ENCODE data around the gene TNNI3.
A peak's percentile ranks its signal among the peaks of the same experiment; 100 is the strongest.
"Not testable (repeated sequence)": the region's sequence is repeated elsewhere in the genome, so short reads cannot be mapped to it uniquely, and the experiment has no call there.

The TNNI3 gene

DNA sequence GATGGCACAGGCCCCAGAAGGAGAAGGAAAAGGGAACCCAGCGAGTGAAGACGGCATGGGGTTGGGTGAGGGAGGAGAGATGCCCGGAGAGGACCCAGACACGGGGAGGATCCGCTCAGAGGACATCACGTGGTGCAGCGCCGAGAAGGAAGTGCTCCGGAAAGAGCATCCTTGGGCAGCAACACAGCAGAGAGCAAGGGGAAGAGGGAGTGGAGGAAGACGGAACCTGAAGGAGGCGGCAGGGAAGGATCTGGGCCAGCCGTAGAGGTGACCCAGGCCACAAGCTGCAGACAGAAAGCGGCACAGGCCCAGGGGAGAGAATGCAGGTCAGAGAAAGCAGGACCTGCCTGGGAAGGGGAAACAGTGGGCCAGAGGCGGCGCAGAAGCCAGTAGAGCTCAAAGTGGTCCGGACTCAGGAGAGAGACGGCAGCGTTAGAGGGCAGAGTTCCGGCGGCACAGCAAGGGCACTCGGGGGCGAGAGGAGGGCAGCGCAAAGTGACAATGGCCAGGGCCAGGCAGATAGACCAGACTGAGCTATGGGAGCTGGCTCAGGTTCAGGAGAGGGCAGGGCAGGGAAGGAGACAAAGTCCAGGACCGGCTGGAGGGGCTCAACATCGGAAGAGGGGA, 41.2 kb downstream of the TNNI3 start:
- peak overlapping the region; percentile 92 to 97 for H3K4me3 ChIP-seq (ENCODE audit: low read depth in 1 of 2, low read length in 2 of 2)
- no peaks in the 10 kb centered on the region for H3K9me3 ChIP-seq (ENCODE audit: control insufficient read depth in 1 of 2, low read length in 2 of 2)
- no peaks in the 10 kb centered on the region for H3K36me3 ChIP-seq (ENCODE audit: control insufficient read depth in 1 of 2, insufficient read depth in 2 of 2, low read length in 2 of 2)
- peak overlapping the region; percentile 90 for H3K27ac ChIP-seq (ENCODE audit: low read length)
- H3K4me1 ChIP-seq (ENCODE audit: control insufficient read depth in 1 of 2, insufficient read depth in 2 of 2, low read length in 2 of 2) = peaks cover 15 to 52% of the 10 kb centered on the region in 2 donors
- no peaks in the 10 kb centered on the region for H3K27me3 ChIP-seq (ENCODE audit: low read depth, low read length)

DNA sequence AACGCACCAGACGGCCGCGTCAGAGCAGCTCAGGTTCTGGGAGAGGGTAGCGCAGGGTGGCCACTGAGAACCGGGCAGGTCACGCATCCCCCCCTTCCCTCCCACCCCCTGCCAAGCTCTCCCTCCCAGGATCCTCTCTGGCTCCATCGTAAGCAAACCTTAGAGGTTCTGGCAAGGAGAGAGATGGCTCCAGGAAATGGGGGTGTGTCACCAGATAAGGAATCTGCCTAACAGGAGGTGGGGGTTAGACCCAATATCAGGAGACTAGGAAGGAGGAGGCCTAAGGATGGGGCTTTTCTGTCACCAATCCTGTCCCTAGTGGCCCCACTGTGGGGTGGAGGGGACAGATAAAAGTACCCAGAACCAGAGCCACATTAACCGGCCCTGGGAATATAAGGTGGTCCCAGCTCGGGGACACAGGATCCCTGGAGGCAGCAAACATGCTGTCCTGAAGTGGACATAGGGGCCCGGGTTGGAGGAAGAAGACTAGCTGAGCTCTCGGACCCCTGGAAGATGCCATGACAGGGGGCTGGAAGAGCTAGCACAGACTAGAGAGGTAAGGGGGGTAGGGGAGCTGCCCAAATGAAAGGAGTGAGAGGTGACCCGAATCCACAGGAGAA, 42.0 kb downstream of the TNNI3 start:
- Histone ChIP-seq H3K36me3 (ENCODE audit: control insufficient read depth in 1 of 2, insufficient read depth in 2 of 2, low read length in 2 of 2) (peaks cover 0 to under 1% of the 10 kb centered on the region in 2 donors), H3K4me3 (ENCODE audit: low read depth in 1 of 2, low read length in 2 of 2) (peak overlapping the region; percentile 92 to 97), H3K27ac (ENCODE audit: low read length) (peak overlapping the region; percentile 90), H3K9me3 (ENCODE audit: control insufficient read depth in 1 of 2, low read length in 2 of 2) (no peaks in the 10 kb centered on the region), H3K4me1 (ENCODE audit: control insufficient read depth in 1 of 2, insufficient read depth in 2 of 2, low read length in 2 of 2) (peaks cover 15 to 54% of the 10 kb centered on the region in 2 donors), H3K27me3 (ENCODE audit: low read depth, low read length) (no peaks in the 10 kb centered on the region)

DNA sequence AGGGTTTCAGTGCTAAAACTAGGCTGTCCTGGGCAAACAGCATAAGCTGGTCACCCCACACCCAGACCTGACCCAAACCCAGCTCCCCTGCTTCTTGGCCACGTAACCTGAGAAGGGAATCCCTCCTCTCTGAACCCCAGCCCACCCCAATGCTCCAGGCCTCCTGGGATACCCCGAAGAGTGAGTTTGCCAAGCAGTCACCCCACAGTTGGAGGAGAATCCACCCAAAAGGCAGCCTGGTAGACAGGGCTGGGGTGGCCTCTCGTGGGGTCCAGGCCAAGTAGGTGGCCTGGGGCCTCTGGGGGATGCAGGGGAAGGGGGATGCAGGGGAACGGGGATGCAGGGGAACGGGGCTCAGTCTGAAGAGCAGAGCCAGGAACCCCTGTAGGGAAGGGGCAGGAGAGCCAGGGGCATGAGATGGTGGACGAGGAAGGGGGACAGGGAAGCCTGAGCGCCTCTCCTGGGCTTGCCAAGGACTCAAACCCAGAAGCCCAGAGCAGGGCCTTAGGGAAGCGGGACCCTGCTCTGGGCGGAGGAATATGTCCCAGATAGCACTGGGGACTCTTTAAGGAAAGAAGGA, 42.9 kb downstream of the TNNI3 start:
- Histone ChIP-seq H3K4me3 (ENCODE audit: low read depth in 1 of 2, low read length in 2 of 2) (peak overlapping the region in 1 of 2 donors; percentile 97), H3K27me3 (ENCODE audit: low read depth, low read length) (no peaks in the 10 kb centered on the region), H3K4me1 (ENCODE audit: control insufficient read depth in 1 of 2, insufficient read depth in 2 of 2, low read length in 2 of 2) (peaks cover 15 to 58% of the 10 kb centered on the region in 2 donors), H3K9me3 (ENCODE audit: control insufficient read depth in 1 of 2, low read length in 2 of 2) (no peaks in the 10 kb centered on the region), H3K27ac (ENCODE audit: low read length) (peak overlapping the region; percentile 90), H3K36me3 (ENCODE audit: control insufficient read depth in 1 of 2, insufficient read depth in 2 of 2, low read length in 2 of 2) (peaks cover 0 to 9% of the 10 kb centered on the region in 2 donors)

DNA sequence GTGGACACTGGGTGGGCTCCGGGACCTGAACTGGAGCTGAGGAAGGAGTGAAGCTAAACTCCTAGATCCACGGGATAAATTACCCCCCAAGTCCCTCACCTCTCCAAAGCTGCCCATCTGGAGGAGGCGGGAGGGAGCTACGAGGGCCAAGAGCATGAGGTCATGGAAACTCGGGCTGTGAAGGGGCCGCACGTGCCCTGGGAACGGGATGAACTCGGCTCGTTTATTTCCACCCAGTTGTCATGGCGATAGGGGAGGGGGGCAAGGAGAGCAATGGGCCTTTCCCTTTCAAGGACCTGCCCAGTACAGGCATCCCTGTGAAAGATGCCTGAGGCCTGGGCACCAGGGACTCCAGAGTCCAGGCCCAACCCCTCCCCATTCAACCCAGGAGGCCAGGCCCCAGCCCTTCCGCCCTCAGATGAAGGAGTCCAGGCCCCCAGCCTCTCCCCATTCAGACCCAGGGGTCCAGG, 43.9 kb downstream of the TNNI3 start:
- Histone ChIP-seq H3K4me3 (ENCODE audit: low read depth in 1 of 2, low read length in 2 of 2) (peak overlapping the region in 1 of 2 donors; percentile 97), H3K4me1 (ENCODE audit: control insufficient read depth in 1 of 2, insufficient read depth in 2 of 2, low read length in 2 of 2) (peaks cover 15 to 60% of the 10 kb centered on the region in 2 donors), H3K36me3 (ENCODE audit: control insufficient read depth in 1 of 2, insufficient read depth in 2 of 2, low read length in 2 of 2) (peaks cover 0 to 16% of the 10 kb centered on the region in 2 donors), H3K9me3 (ENCODE audit: control insufficient read depth in 1 of 2, low read length in 2 of 2) (no peaks in the 10 kb centered on the region), H3K27me3 (ENCODE audit: low read depth, low read length) (no peaks in the 10 kb centered on the region), H3K27ac (ENCODE audit: low read length) (peak overlapping the region; percentile 85)

GRCh38 chr19:55112777-55113569, 44.6 kb downstream of the TNNI3 start:
- Histone ChIP-seq H3K36me3 (ENCODE audit: control insufficient read depth in 1 of 2, insufficient read depth in 2 of 2, low read length in 2 of 2) (peaks cover 0 to 16% of the 10 kb centered on the region in 2 donors), H3K27me3 (ENCODE audit: low read depth, low read length) (no peaks in the 10 kb centered on the region), H3K27ac (ENCODE audit: low read length) (peak overlapping the region; percentile 85), H3K4me1 (ENCODE audit: control insufficient read depth in 1 of 2, insufficient read depth in 2 of 2, low read length in 2 of 2) (peaks cover 11 to 54% of the 10 kb centered on the region in 2 donors), H3K9me3 (ENCODE audit: control insufficient read depth in 1 of 2, low read length in 2 of 2) (no peaks in the 10 kb centered on the region), H3K4me3 (ENCODE audit: low read depth in 1 of 2, low read length in 2 of 2) (peak overlapping the region in 1 of 2 donors; percentile 97)

DNA sequence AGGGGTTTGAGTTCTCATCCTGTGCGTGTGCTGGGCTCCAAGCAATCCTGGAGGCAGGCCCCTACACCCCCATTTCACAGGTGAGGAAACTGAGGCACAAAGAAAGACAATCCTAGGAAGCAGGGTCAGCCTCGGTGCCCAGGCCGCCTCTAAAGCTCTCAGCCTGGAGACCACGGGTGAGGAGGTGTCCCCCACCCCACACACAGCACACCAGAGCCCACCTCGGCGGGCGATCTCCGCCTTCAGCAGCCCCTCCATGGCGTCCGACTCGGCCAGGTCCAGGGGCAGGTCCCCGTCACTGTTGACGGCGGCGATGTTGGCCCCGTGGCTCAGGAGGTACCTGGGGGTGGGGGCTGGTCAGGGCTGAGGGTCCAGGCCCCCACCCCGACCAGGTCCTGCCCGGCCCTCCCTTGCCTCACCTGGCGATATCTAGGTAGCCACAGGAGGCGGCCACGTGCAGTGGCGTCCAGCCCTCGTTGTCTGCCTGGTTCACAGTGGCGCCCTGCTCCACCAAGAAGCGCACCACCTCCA, 45.2 kb downstream of the TNNI3 start:
- Histone ChIP-seq H3K27ac (ENCODE audit: low read length) (peak overlapping the region; percentile 85), H3K4me1 (ENCODE audit: control insufficient read depth in 1 of 2, insufficient read depth in 2 of 2, low read length in 2 of 2) (peaks cover 11 to 54% of the 10 kb centered on the region in 2 donors)

GRCh38 chr19:55111238-55111831, 46.2 kb downstream of the TNNI3 start:
- no peaks in the 10 kb centered on the region for H3K9me3 ChIP-seq (ENCODE audit: control insufficient read depth in 1 of 2, low read length in 2 of 2)
- H3K36me3 ChIP-seq (ENCODE audit: control insufficient read depth in 1 of 2, insufficient read depth in 2 of 2, low read length in 2 of 2) = peaks cover 6 to 21% of the 10 kb centered on the region in 2 donors
- peaks cover 11 to 52% of the 10 kb centered on the region in 2 donors for H3K4me1 ChIP-seq (ENCODE audit: control insufficient read depth in 1 of 2, insufficient read depth in 2 of 2, low read length in 2 of 2)
- peak overlapping the region; percentile 68 for H3K27ac ChIP-seq (ENCODE audit: low read length)
- no peaks in the 10 kb centered on the region for H3K27me3 ChIP-seq (ENCODE audit: low read depth, low read length)
- no peak overlapping the region for H3K4me3 ChIP-seq (ENCODE audit: low read depth in 1 of 2, low read length in 2 of 2)

More for the DNA sequence above, 45.2 kb downstream of the TNNI3 start:
- Histone ChIP-seq H3K9me3 (ENCODE audit: control insufficient read depth in 1 of 2, low read length in 2 of 2) (no peaks in the 10 kb centered on the region), H3K27me3 (ENCODE audit: low read depth, low read length) (no peaks in the 10 kb centered on the region), H3K4me3 (ENCODE audit: low read depth in 1 of 2, low read length in 2 of 2) (peak overlapping the region in 1 of 2 donors; percentile 97), H3K36me3 (ENCODE audit: control insufficient read depth in 1 of 2, insufficient read depth in 2 of 2, low read length in 2 of 2) (peaks cover 0 to 16% of the 10 kb centered on the region in 2 donors)

DNA sequence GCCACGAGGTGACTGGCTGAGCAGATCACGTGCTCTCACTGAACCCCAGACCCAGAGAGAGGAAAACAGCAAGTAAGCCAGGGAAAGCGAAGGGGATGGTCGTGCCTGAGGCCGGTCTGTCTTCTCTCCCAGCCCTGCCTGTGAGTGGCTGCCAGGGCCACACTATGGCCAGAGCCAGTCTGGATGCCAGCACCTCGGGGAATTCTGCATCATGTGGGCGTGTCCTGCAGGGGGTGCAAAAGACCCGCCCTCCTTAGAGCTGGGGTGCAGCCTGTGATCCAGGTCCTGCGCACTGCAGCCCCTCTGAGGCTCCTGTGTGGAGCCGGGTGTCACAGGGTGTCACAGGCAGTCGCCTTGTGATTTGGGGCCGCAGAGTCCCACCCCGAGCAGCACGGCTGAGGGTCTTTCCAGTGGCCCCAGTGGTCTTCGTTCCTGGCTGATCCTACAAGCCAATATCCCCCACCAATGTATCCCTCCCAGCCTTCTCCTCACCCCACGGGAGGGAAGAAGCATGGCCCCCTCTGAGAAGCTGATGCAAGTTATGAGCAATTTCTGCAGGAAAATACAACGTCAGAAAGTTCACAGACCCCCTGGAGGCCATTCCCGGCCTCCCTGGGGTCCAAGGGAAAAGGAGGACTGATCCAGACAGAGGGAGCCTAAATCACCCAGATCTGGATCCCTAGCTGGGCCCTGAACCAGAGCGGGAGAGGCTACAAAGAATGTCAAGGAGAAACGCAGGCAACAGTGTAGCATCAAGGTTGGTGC, 47.8 kb downstream of the TNNI3 start:
- H3K9me3 ChIP-seq (ENCODE audit: control insufficient read depth in 1 of 2, low read length in 2 of 2) = no peaks in the 10 kb centered on the region
- H3K4me3 ChIP-seq (ENCODE audit: low read depth in 1 of 2, low read length in 2 of 2) = no peak overlapping the region
- H3K36me3 ChIP-seq (ENCODE audit: control insufficient read depth in 1 of 2, insufficient read depth in 2 of 2, low read length in 2 of 2) = peaks cover 6 to 36% of the 10 kb centered on the region in 2 donors
- no peaks in the 10 kb centered on the region for H3K27me3 ChIP-seq (ENCODE audit: low read depth, low read length)
- no peak overlapping the region for H3K27ac ChIP-seq (ENCODE audit: low read length)
- H3K4me1 ChIP-seq (ENCODE audit: control insufficient read depth in 1 of 2, insufficient read depth in 2 of 2, low read length in 2 of 2) = peaks cover 6 to 36% of the 10 kb centered on the region in 2 donors

DNA sequence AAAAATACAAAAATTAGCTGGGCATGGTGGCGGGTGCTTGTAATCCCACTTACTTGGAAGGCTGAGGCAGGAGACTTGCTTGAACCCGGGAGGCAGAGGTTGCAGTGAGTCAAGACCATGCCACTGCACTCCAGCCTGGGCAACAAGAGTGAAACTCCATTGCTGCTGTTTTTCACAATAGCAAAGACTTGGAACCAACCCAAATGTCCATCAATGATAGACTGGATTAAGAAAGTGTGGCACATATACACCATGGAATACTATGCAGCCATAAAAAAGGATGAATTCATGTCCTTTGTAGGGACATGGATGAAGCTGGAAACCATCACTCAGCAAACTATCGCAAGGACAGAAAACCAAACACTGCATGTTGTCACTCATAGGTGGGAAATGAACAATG, 50.3 kb downstream of the TNNI3 start:
- H3K9me3 ChIP-seq (ENCODE audit: control insufficient read depth in 1 of 2, low read length in 2 of 2); H3K27me3 ChIP-seq (ENCODE audit: low read depth, low read length); H3K4me3 ChIP-seq (ENCODE audit: low read depth in 1 of 2, low read length in 2 of 2); H3K27ac ChIP-seq (ENCODE audit: low read length): not testable (repeated sequence)
- H3K4me1 ChIP-seq (ENCODE audit: control insufficient read depth in 1 of 2, insufficient read depth in 2 of 2, low read length in 2 of 2) = peaks cover 0 to 12% of the 10 kb centered on the region in 2 donors
- H3K36me3 ChIP-seq (ENCODE audit: control insufficient read depth in 1 of 2, insufficient read depth in 2 of 2, low read length in 2 of 2) = peaks cover 12 to 49% of the 10 kb centered on the region in 2 donors

- Histone ChIP-seq H3K9me3 (ENCODE audit: control insufficient read depth in 1 of 2, low read length in 2 of 2) (peaks cover 0 to 3% of the 10 kb centered on the region in 2 donors), H3K36me3 (ENCODE audit: control insufficient read depth in 1 of 2, insufficient read depth in 2 of 2, low read length in 2 of 2) (peaks cover 17 to 53% of the 10 kb centered on the region in 2 donors), H3K27me3 (ENCODE audit: low read depth, low read length) (no peaks in the 10 kb centered on the region)
Observed at GRCh38 chr19:55106591-55106990, 50.9 kb downstream of the TNNI3 start.

More at GRCh38 chr19:55106591-55106990, 50.9 kb downstream of the TNNI3 start:
- Histone ChIP-seq H3K4me1 (ENCODE audit: control insufficient read depth in 1 of 2, insufficient read depth in 2 of 2, low read length in 2 of 2) (peaks cover 0 to 12% of the 10 kb centered on the region in 2 donors), H3K27ac (ENCODE audit: low read length) (no peak overlapping the region), H3K4me3 (ENCODE audit: low read depth in 1 of 2, low read length in 2 of 2) (no peak overlapping the region)

Data from muscle layer of duodenum (tissue), 2 donors.